Measurements from ENCODE around the gene ZNF473.
"Not testable (repeated sequence)": the region's sequence is repeated elsewhere in the genome, so short reads cannot be mapped to it uniquely, and the experiment has no call there.

ZNF473 gene

DNA sequence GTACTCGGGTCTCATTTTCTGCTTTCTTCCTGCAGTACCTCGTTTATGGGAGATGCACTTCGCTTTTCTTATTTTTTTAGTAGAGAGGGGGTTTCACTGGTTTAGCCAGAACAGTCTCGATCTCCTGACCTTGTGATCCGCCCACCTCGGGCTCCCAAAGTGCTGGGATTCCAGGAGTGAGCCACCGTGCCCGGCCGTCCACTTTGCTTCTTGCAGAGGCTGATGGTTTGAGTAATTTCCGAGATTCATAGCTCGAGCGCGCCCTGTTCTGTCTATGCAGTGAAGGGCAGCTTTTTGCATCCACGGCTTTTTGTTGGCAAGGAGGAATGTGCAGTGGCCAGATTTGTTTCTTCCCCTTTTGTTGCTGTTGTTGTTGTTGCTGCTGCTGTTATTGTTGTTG, 73.1 kb downstream of the ZNF473 start:
- not testable (repeated sequence) for H3K9me3 ChIP-seq (ENCODE audit: insufficient read depth, low read length); H3K4me3 ChIP-seq (ENCODE audit: low read length); H3K9ac ChIP-seq (ENCODE audit: low read length); H3K27ac ChIP-seq (ENCODE audit: low read length); H4K20me1 ChIP-seq (ENCODE audit: insufficient read depth, low read length); H3K4me1 ChIP-seq (ENCODE audit: low read length); H2AFZ ChIP-seq (ENCODE audit: low read depth, low read length); H3K4me2 ChIP-seq (ENCODE audit: low read length); H3K36me3 ChIP-seq (replicated peaks; ENCODE audit: low read depth, low read length); H3K27me3 ChIP-seq (ENCODE audit: low read depth, low read length); H3K79me2 ChIP-seq (ENCODE audit: low read length)

DNA sequence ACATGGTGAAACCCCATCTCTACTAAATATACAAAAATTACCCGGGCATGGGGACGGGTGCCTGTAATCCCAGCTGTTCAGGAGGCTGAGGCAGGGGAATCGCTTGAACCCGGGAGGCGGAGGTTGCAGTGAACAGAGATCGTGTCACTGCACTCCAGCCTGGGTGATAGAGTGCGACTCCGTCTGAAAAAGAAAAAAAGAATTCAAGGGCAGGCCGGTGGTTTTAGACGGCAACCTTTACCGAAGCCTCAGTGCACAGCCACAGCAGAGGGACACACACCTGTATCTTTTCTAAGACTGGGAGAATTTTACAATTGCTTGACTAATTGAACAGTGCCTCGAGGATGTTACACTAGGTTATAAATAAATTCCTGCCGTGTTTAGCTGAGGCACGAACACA, 73.9 kb downstream of the ZNF473 start:
- H2AFZ ChIP-seq (ENCODE audit: low read depth, low read length); H3K27me3 ChIP-seq (ENCODE audit: low read depth, low read length); H3K4me3 ChIP-seq (ENCODE audit: low read length); H3K36me3 ChIP-seq (replicated peaks; ENCODE audit: low read depth, low read length); H3K4me1 ChIP-seq (ENCODE audit: low read length); H3K4me2 ChIP-seq (ENCODE audit: low read length); H3K9me3 ChIP-seq (ENCODE audit: insufficient read depth, low read length); H3K9ac ChIP-seq (ENCODE audit: low read length); H4K20me1 ChIP-seq (ENCODE audit: insufficient read depth, low read length); H3K79me2 ChIP-seq (ENCODE audit: low read length); H3K27ac ChIP-seq (ENCODE audit: low read length): not testable (repeated sequence)

DNA sequence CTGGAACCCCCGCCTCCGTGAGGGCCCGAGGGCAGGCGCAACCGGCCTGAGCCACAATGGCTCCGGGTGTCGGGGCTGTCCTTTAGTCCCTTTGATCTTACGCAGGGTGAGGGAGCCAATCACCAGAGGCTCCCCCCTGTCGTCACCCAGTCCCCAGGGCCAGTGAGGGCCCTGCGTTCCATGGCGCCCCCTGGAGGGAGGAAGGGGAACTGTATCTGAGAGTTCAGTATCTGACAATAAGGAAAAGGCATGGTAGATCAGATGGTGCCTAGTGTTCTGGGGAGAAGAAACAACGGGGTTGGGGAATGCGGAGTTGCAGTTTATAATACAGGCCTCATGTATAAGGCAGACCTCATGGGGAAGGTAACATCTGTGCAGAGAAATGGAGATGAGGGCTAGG, 75.1 kb downstream of the ZNF473 start:
- H3K9ac ChIP-seq (ENCODE audit: low read length); H3K9me3 ChIP-seq (ENCODE audit: insufficient read depth, low read length); H4K20me1 ChIP-seq (ENCODE audit: insufficient read depth, low read length); H3K4me1 ChIP-seq (ENCODE audit: low read length); H3K4me3 ChIP-seq (ENCODE audit: low read length); H3K4me2 ChIP-seq (ENCODE audit: low read length); H3K27me3 ChIP-seq (ENCODE audit: low read depth, low read length); H2AFZ ChIP-seq (ENCODE audit: low read depth, low read length); H3K79me2 ChIP-seq (ENCODE audit: low read length); H3K36me3 ChIP-seq (replicated peaks; ENCODE audit: low read depth, low read length); H3K27ac ChIP-seq (ENCODE audit: low read length): not testable (repeated sequence)

All from OCI-LY3 (cell line).